HG03103 (cell line): ENCODE data around the gene RAP1A.
"Not testable (repeated sequence)": the region's sequence is repeated elsewhere in the genome, so short reads cannot be mapped to it uniquely, and the experiment has no call there.

ENCODE experiments used
- ATAC-seq: cut with Tn5 transposase; IDR thresholded peaks from one replicate; pipeline ENCODE4 v1.9.1; 2021; ENCODE audit warnings: low read depth; ENCODE audit not compliant: unreplicated experiment

Gene RAP1A

DNA sequence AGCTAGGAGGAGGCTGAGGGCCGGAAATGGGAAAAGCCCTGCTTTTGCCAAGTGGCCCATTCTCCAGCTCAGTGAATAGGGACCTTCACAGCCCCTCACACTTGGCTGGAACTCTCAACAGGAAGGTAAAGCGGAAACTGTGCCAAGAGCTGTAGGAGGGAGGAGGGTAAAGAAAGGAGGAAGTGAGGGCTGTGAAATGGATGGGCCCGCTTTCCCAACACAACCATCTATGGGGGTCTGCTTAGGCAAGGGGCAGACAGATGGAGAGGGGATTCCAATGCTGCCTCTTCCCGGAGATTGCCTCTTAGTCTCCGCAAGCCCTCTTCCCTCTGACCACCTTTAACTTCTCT, 114.4 kb downstream of the RAP1A start:
- ATAC-seq: no peak

DNA sequence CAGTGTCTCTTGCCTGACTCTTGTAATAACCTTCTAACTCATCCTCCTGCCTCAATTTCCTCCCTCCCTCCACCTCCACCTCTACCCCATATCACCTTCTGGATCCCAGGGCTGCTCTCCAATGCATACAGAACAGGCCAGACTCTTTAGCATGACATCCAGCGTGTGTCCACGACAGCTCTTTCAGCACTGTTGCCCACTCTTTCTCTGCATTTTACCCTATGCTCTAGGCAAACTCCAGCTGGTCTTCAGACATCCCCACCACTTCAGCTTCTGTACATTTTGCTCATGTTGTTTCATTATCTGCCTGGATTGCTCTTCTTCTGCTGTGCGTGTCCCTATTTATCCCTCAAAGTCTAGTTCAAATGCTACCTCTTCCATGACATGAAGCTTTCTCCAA, 114.8 kb downstream of the RAP1A start:
- no peak for ATAC-seq

DNA sequence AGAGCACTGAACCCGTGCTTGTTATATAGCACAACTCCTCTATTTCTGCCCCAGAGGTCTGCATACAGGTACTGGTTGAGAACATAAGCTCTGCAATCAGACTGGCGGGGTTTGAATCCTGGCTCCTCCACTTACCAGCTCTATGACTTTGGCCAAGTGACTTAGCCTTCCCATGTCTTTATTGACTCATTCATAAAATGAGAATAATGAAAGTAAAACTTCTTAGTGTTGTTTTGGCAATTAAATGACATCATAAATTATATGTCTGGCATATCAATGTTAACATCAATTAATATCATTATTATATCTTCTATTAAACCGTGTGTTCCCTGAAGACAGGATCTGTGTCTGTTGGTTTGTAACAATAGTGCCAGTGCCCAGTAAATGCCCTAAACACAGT, 115.3 kb downstream of the RAP1A start:
- no peak for ATAC-seq

- ATAC-seq: no peak
These were observed 115.7 kb downstream of the RAP1A start for GRCh38 chr1:111735321-111735720.

DNA sequence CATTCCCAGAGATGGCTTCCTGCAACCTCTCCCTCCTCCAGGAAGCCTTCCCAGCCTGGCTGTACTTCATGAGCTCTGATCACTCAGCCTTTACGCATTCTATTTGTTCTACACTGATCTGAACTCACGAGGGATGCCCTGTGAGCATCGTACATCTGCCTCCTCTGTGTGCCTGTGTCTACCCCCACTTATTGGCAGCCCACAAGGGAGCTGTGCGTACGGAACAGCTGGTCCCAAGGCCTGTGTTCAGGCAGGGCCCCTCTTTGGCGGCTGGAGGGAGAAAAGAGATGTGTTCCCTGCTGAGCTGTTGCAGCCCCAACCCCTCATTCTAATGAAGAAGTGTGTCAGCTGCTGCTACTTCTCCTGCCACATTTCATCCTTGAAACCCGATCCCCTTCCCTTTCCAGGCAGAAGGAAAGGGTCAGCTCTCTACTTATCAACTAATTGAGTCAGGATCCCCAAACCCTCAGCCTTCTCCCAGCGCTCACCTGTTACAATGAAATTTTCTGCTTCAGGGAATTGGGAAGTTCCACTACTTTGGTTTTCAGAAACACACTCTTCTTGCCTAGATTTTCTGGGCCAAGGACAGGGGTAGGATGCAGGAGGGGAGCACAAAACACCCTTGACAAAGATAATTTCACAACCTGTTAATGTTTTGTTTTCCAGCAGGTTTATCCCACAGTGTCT, 116.4 kb downstream of the RAP1A start:
- no peak for ATAC-seq

- no peak for ATAC-seq
These were observed 117.1 kb downstream of the RAP1A start for GRCh38 chr1:111736548-111737215.

GRCh38 chr1:111737216-111738132, 117.9 kb downstream of the RAP1A start:
- ATAC-seq: no peak

- no peak for ATAC-seq
These were observed 118.5 kb downstream of the RAP1A start for GRCh38 chr1:111738133-111738435.

DNA sequence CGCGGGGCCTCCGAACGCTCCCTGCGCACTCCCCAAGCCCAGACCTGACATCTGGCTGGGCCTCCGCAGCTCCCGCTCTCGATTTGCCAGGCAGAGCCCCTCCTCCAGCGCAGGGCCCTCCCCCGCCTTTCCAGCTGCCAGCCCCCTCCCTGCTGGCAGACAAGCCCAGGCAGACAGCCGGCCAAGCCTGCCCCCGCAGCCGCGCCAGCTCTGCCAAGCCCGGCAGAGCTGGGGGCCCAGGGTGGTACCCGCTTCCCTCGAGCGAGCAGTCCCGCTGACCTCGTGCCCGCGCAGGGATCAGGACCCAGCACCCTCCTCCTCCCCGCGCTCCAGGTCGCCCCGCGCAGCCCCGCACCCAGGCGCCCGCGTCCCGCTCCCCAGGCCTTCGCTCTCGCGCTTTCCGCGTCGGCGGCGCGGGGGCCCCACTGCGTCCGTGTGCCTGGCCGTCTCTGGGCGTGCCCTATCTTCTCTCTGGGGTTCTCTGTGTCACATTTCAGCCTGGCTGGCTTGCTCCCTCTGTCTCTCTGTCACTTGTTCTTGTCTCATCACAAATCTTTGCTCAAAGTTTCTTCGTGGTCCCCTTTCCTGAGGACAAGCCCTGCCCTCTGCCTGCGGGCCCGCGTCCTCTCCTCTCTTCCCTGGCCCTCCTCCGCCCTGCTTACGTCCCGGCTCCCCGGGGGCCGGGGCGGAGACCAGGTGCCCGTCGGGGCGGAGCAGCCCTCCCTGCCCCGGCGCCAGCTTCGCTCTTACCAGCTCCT, 119.0 kb downstream of the RAP1A start:
- peak; percentile 31 for ATAC-seq

DNA sequence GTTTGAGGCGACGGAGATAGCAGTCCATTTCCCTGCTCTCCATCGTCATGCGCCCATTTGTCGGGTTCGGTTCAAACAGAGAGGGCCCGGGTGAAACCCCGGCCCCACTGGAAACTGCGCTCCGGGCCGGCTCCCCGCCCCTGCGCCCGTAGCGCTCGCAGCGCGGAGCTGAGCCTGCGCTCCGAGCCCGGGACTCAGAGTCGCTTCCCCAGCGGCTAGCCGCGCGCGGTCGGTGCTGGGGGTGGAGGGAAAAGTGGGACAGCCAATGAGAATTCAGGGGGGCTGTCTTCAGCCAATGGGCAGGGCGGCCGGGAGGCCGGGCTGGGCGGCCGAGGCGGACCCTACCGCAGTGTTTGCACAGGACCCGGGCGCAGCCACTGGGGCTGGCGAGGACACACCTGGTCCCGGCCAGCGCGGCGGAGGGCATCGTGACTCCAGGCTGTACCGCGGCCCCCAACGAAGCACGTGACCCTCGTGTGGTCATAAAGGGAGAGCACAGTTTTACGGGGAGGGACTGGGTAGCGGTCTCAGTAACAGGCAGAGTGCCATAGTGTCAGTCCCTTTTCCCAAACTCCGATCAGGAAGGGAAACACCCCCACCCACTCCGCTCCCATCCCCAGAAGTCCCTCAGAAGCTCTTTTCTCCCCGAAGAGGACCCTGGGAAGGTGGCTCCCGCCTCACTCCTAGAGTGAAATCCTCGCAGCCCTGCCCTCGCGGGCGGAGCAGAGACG, 119.8 kb downstream of the RAP1A start, which contains the start of gene INKA2:
TSS of gene INKA2 (minus strand) at position 202 of the 731 bp plus-strand sequence. CDS start at position 49, 153 bp downstream.
- peak; percentile 74 for ATAC-seq

DNA sequence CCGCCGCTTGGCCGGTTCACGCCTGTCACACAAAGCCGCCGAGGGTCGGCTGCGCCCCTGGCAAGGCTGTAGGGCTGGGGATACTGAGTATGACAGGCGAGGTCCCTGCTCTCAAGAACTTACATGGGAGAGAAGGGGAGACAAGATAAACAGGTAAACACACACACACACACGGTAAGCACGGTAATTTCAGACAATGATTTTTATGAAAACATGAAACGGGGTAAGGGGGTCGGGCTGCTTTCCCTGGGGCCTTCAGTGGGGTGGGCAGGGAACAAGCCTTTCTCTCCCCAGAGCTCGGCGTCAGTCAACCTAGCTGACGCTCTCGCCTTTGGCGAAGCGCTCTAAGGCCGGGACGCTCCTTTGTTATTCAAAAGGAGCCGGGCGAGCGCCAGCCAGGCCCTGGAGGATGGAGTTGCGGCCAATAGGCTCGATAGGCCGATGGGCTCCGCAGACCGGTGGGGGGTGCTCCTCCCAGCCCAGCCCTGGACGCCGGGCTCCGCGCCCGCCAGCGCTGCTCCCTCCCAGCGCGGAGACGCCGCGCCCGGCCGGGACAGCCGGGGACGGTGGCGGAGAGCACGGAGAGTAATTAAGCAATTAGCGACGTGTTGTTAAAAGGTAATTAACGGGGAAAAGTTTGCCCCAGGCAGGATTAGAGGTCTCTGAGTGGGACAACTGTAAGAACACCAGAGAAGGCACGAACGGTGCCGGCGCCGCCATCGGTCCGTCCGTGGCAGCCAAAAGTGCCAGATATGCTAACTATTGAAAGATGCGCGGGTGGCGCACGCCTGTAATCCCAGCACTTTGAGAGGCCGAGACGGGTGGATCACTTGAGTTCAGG, 120.6 kb downstream of the RAP1A start:
- ATAC-seq: no peak

- not testable (repeated sequence) for ATAC-seq
These were observed 122.7 kb downstream of the RAP1A start for GRCh38 chr1:111742292-111742691.

- no peak for ATAC-seq
These were observed 123.5 kb downstream of the RAP1A start for GRCh38 chr1:111742938-111743549.

DNA sequence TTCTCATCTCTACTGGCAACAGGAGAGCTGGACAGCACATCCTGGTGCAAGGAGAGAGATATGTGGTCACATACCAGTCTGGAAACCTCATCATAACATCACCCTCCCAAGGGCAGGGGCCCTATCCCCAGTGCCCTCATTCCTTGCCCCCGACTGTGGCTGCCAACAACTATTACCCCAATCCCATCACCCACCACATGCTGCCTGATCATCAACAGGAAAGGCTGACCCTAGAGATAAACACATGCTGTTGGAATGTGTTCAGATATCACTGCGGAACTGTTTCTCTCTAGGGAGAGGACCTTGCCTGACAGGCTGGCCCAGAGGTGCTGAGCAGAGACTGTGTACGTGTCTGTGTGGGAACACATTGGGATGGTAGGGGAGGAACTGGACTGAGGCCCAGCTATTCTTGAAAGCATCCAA, 124.1 kb downstream of the RAP1A start:
- ATAC-seq: no peak

DNA sequence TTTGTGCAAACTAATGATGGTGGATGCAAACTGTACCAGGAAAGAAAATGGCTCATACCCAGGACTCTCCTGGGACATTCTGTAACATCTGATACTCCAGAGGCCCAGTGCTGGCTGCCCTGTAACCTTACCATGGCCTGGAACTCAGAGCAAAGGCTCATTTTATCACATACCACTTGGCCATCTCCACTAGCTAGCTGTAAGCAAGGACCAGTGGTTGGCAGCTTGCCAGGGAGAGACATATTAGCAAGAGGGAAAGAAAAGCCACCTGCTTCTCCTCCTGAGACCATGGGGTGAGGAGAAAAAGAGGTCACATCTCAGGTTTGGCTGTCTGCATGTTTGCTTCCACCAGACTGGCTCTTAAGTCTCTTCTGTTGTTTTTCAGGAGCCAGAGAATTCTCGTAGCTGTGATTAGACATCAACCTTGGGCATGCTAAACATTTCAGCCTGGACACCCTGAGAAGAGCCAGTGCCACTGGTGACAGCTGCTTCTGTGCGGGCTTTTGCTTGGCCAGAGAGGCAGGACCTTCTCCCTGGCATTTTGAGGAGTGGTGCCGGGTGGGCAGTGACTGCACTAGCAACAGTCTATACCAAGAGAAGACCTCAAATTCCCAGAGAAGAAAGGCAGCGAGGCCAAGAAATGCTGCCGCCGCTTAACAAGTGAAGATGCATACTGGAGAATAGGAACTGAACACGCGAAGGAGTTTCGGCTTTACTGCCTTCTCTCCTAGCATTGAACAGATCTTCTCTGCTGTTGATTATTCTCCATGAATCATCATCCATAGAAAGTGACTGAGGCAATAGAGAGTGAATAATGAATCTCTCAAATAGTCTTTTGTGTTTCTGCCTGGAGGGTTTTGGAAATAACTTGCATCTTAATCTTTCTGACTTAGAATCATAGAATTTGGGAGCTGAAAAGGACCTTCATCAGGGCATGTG, 126.4 kb downstream of the RAP1A start:
- no peak for ATAC-seq

DNA sequence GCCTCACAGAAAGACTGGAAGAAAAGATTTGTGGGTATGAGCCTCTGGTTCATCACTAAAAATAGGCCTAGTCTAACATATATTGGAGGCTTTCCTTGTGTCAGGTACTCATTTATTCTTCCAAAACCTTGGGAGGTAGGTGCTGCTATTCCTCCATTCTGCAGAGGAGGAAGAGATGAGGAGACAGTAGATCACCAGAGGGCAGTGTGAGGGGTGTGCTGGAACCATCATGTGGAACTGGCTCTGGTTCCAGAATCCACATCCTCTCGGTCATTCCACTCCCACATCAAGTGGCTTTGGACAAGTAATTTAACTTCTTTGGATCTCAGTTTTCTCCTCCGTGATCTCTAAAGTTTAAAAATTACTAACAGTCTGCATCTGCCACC, 127.0 kb downstream of the RAP1A start:
- ATAC-seq: no peak

DNA sequence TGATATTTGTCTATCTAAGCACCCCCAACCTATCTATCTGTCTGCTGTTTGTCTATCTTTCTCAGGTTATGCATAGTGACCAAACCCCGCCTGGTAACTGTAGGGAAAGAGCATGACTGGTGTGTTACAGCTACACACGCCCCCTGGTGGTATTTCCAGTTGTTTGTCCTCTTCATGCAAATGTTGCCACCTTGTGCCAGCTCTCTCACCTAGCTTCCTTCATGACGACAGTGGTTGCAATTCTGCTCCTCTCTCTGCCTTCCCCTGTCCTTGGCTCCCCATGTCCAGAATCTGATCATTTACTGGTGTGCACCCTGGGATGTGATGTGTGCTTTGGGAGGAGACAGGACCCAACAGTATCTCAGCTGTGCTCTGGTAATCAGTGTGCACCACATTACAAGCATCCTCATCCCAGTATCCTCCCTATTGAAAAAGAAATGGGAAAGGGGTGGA, 127.7 kb downstream of the RAP1A start:
- ATAC-seq: no peak

GRCh38 chr1:111747947-111748346, 128.4 kb downstream of the RAP1A start:
- no peak for ATAC-seq
